Panc1 (cell line): Measurements from ENCODE around the gene FPGS. TPM values are rescaled to one million over a fixed set of nuclear protein-coding genes. Genes with fewer than 3 reads are reported as not detected.

Experiments used
- ATAC-seq: fragments of 200-7000 bp; cut with Tn5 transposase; 2 replicates; pipeline ENCODE4 v1.9.1; 2020; ENCODE audit warnings: mild to moderate bottlenecking, moderate library complexity
- BruUV-seq: library from RNA; stranded (reverse); fragments of 400-500 nt; replicated peaks from 2 replicates; lab custom pipeline; 2021; lab: Mats Ljungman, UMichigan
- CTCF ChIA-PET: fragments of 300-600 bp; sonication (Branson Sonifier 250); formaldehyde crosslinking; loops from one replicate; lab custom pipeline; 2022; ENCODE audit warnings: antibody characterized with exemption; lab: Charles Lee
- POLR2A ChIA-PET: fragments of 300-600 bp; sonication (Branson Sonifier 250); formaldehyde crosslinking; loops from one replicate; lab custom pipeline; 2022; ENCODE audit warnings: antibody characterized with exemption; lab: Charles Lee
- DNase-seq: peaks from one replicate; pipeline ENCODE4 v3.0.0-alpha.2; 2010; ENCODE audit warnings: low read depth, low spot score
- H3K27ac ChIP-seq: 2 replicates; pipeline ENCODE4 v1.5.1; 2011; ENCODE audit warnings: mild to moderate bottlenecking, low read length, inconsistent platforms
- H3K27me3 ChIP-seq: fragments of 200-500 bp; sonication (Bioruptor generic); 2 replicates; pipeline ENCODE4 v1.6.0; 2014; ENCODE audit warnings: low read length, inconsistent platforms; ENCODE audit not compliant: control insufficient read depth, insufficient read depth
- H3K36me3 ChIP-seq: fragments of 200-500 bp; sonication (Bioruptor generic); 2 replicates; pipeline ENCODE4 v1.5.1; 2014; ENCODE audit warnings: inconsistent platforms, mild to moderate bottlenecking, low read length, moderate library complexity; ENCODE audit not compliant: control insufficient read depth, insufficient read depth
- H3K4me1 ChIP-seq: 2 replicates; pipeline ENCODE4 v1.5.1; 2011; ENCODE audit warnings: inconsistent platforms, mild to moderate bottlenecking, low read length, moderate library complexity; ENCODE audit not compliant: control insufficient read depth, insufficient read depth
- H3K4me3 ChIP-seq, 2 experiments: 2 replicates each; pipeline ENCODE4 v1.5.1; 2011 to 2012; ENCODE audit warnings: low read depth in 2 of 2, low read length in 2 of 2, mild to moderate bottlenecking in 2 of 2, inconsistent platforms in 1 of 2, moderate library complexity in 1 of 2
- H3K9me3 ChIP-seq: fragments of 200-500 bp; sonication (Bioruptor generic); 2 replicates; pipeline ENCODE4 v1.5.1; 2014; ENCODE audit warnings: low read depth, mild to moderate bottlenecking, inconsistent platforms, low read length, moderate library complexity; ENCODE audit not compliant: control insufficient read depth, insufficient read depth
- POLR2AphosphoS5 ChIP-seq: IDR thresholded peaks from 2 replicates; pipeline ENCODE4 v1.6.1; 2012; ENCODE audit warnings: mild to moderate bottlenecking, low read depth, low read length, moderate library complexity
- SIN3A ChIP-seq: IDR thresholded peaks from 2 replicates; pipeline ENCODE4 v1.6.1; 2012; ENCODE audit warnings: low read depth, mild to moderate bottlenecking, low read length, moderate library complexity, borderline replicate concordance; ENCODE audit not compliant: insufficient read depth
- TCF7L2 ChIP-seq: IDR thresholded peaks from 2 replicates; pipeline ENCODE4 v1.6.1; 2011; ENCODE audit warnings: mild to moderate bottlenecking, low read depth, low read length, inconsistent platforms
- in situ Hi-C: cut with HindIII; loops from 2 replicates; pipeline ENCODE4 v1.10.0; 2016; ENCODE audit warnings: low sequenced_read_pairs, low pct_unique_long_range_greater_than_20kb
- intact Hi-C: fragments of 100-400 bp; cut with micrococcal nuclease; formaldehyde crosslinking; loops from one replicate; pipeline ENCODE4 v1.10.0; 2022; ENCODE audit not compliant: unreplicated experiment
- total RNA-seq: library from RNA; stranded (reverse); gene quantifications from one replicate; pipeline ENCODE4 v1.2.1, GENCODE V29; 2021; ENCODE audit not compliant: unreplicated experiment
- TF ChIP-seq, protein P1 (sequence below), 2 experiments: IDR thresholded peaks; 2 replicates each; pipeline ENCODE4 v1.6.1; 2011 to 2012; ENCODE audit warnings: low read depth in 2 of 2, control low read depth in 1 of 2, low read length in 1 of 2, mild to moderate bottlenecking in 1 of 2, moderate library complexity in 1 of 2; ENCODE audit not compliant: insufficient read depth in 1 of 2
- TF ChIP-seq, protein P2 (sequence below): fragments of 450-650 bp; IDR thresholded peaks from 2 replicates; pipeline ENCODE4 v1.5.1; 2017; ENCODE audit warnings: mild to moderate bottlenecking

The FPGS gene
- total RNA-seq, 1 experiment from 2014 or later = 56.5 TPM

DNA sequence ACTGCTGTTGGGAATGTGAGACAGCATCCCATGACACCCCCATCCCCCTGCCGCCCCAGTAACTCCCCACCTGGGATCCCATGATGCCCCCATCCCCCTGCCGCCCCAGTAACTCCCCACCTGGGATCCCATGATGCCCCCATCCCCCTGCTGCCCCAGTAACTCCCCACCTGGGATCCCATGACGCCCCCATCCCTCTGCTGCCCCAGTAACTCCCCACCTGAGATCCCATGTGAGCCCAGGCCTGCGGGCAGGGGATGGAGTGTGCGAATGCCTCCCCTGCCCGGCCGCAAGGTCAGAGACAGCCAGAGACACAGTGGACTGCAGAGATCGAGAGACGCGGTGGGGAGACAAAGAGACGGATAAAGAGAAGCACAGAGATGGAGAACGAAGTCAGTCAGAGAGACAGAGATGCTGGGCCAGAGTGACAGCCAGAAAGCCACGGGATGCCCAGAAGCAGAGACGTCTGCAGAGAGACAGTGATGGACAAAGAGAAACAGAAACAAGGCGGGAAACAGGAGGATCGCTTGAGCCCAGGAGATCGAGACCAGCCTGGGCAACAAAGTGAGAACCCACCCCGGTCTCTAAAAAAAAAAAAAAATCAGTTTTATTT is 25.2 kb upstream of the FPGS start:
- DNase-seq = no peak
- BruUV-seq = no TSS peak
- TF ChIP-seq, protein P1, sequence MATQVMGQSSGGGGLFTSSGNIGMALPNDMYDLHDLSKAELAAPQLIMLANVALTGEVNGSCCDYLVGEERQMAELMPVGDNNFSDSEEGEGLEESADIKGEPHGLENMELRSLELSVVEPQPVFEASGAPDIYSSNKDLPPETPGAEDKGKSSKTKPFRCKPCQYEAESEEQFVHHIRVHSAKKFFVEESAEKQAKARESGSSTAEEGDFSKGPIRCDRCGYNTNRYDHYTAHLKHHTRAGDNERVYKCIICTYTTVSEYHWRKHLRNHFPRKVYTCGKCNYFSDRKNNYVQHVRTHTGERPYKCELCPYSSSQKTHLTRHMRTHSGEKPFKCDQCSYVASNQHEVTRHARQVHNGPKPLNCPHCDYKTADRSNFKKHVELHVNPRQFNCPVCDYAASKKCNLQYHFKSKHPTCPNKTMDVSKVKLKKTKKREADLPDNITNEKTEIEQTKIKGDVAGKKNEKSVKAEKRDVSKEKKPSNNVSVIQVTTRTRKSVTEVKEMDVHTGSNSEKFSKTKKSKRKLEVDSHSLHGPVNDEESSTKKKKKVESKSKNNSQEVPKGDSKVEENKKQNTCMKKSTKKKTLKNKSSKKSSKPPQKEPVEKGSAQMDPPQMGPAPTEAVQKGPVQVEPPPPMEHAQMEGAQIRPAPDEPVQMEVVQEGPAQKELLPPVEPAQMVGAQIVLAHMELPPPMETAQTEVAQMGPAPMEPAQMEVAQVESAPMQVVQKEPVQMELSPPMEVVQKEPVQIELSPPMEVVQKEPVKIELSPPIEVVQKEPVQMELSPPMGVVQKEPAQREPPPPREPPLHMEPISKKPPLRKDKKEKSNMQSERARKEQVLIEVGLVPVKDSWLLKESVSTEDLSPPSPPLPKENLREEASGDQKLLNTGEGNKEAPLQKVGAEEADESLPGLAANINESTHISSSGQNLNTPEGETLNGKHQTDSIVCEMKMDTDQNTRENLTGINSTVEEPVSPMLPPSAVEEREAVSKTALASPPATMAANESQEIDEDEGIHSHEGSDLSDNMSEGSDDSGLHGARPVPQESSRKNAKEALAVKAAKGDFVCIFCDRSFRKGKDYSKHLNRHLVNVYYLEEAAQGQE (IDR thresholded peaks at IDR 0.05; ENCODE audit: insufficient read depth in 1 of 2, low read depth in 2 of 2, low read length in 1 of 2) = no peak
- TF ChIP-seq, protein P2, sequence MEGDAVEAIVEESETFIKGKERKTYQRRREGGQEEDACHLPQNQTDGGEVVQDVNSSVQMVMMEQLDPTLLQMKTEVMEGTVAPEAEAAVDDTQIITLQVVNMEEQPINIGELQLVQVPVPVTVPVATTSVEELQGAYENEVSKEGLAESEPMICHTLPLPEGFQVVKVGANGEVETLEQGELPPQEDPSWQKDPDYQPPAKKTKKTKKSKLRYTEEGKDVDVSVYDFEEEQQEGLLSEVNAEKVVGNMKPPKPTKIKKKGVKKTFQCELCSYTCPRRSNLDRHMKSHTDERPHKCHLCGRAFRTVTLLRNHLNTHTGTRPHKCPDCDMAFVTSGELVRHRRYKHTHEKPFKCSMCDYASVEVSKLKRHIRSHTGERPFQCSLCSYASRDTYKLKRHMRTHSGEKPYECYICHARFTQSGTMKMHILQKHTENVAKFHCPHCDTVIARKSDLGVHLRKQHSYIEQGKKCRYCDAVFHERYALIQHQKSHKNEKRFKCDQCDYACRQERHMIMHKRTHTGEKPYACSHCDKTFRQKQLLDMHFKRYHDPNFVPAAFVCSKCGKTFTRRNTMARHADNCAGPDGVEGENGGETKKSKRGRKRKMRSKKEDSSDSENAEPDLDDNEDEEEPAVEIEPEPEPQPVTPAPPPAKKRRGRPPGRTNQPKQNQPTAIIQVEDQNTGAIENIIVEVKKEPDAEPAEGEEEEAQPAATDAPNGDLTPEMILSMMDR = no peak
- no peak for TF ChIP-seq POLR2AphosphoS5
- TF ChIP-seq TCF7L2 = no peak
- TF ChIP-seq SIN3A = no peak
- intact Hi-C loops = no loop called here
- no peak for ATAC-seq
- Histone ChIP-seq H3K4me1 (no peaks in the 10 kb centered on the region; the same call in 1 of the 2 replicates), H3K27ac (no peak overlapping the region), H3K27me3 (no peaks in the 10 kb centered on the region), H3K9me3 (no peaks in the 10 kb centered on the region), H3K4me3 (no peak overlapping the region), H3K36me3 (no peaks in the 10 kb centered on the region)
- POLR2A ChIA-PET = no interaction called here
- in situ Hi-C loops = no loop called here
- CTCF ChIA-PET = no interaction called here

DNA sequence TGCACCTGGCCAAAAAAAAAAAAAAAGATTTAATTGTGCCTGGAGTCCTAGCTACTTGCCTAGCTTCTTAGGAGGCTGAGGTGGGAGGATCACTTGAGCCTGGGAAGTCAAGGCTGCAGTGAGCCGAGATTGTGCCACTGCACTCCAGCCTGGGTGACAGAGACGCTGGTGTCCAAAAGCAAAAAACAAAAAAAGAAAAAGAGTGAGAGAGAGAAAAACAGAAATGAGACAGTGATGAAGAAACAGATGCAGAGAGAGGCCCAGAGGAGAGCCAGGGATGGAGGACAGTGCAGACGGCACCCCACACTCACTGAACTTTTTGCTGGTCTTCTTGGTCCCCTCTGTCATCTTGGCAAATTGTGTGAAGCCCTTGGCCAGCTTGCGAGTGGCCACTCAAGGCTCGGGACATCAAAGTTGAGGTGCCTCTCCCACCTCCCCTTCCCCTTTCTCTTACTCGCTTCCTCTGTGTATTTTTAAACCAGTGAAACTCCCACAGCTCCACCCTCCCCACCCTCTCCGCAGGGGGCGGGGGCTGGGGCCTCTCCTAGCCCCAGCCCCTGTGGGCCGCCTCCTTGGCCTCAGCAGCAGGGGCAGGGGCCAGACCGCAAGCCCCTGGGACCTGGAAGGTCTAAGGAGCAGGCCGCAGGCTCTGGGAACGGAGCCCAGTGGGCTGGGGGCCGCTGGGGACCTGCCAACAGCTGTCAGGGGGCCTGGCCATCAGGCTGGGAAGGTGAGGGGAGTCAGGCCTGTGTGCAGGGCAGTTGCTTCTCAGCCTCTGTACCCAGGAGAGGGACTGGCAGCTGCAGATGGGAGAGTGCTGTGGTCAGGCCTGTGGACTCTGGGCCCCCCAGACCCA is 24.2 kb upstream of the FPGS start, which contains the start of gene SH2D3C:
SH2D3C (minus strand) TSS at position 387 of the 856 bp plus-strand sequence; CDS start at position 348, 39 bp downstream.
- intact Hi-C loops (no loop called here), in situ Hi-C loops (no loop called here)
- ChIA-PET POLR2A (no interaction called here), CTCF (no interaction called here)
- TF ChIP-seq SIN3A (no peak), POLR2AphosphoS5 (no peak), TCF7L2 (no peak)
- TF ChIP-seq, protein P2 = no peak
- TF ChIP-seq, protein P1 (IDR thresholded peaks at IDR 0.05; ENCODE audit: insufficient read depth in 1 of 2, low read depth in 2 of 2, low read length in 1 of 2) = no peak
- peak within 1 kb of the TSS; percentile 29; the same call in 1 of the 2 replicates for H3K27ac ChIP-seq
- no peaks in the 10 kb centered on the region for H3K9me3 ChIP-seq
- no TSS peak for BruUV-seq
- H3K36me3 ChIP-seq = no peaks in the 10 kb centered on the region
- no peak for DNase-seq
- no peaks in the 10 kb centered on the region; the same call in 1 of the 2 replicates for H3K4me1 ChIP-seq
- H3K4me3 ChIP-seq = no peak within 1 kb of the TSS
- H3K27me3 ChIP-seq = no peaks in the 10 kb centered on the region
- ATAC-seq = 0 out of 2 replicates have a peak, but pooled peaks have one; percentile 39
